A549 (cell line): ENCODE measurements around the gene DES. TPM values are rescaled to one million over a fixed set of nuclear protein-coding genes. Genes with fewer than 3 reads are reported as not detected.

Source experiments
- ATAC-seq, 2 experiments: fragments of 200-7000 bp in 1 of 2; fragments of >200 bp in 1 of 2; cut with Nextera tagmentation in 1 of 2; cut with Tn5 transposase in 1 of 2; 3 replicates each; pipeline versions ENCODE4 v1.8.0 to v1.9.1; 2018 to 2020; ENCODE audit warnings: mild to moderate bottlenecking in 1 of 2, moderate library complexity in 1 of 2
- CTCF ChIA-PET: fragments of 300-600 bp; sonication (Branson Sonifier 250); formaldehyde crosslinking; extraction: SDS; loops from one replicate; lab custom pipeline; 2021; ENCODE audit warnings: antibody characterized with exemption, inconsistent platforms; lab: Yijun Ruan, JAX
- POLR2A ChIA-PET: fragments of 350-600 bp; formaldehyde crosslinking; extraction: SDS; loops from one replicate; lab custom pipeline; 2021; ENCODE audit warnings: antibody characterized with exemption, inconsistent platforms; lab: Yijun Ruan, JAX
- DNase-seq, 2 experiments: peaks; one replicate each; pipeline versions ENCODE4 v3.0.0 to v3.0.0-alpha.2; 2011 to 2016; ENCODE audit warnings: low read depth in 1 of 2, low spot score in 1 of 2
- FAIRE-seq: peaks from 2 replicates; lab custom pipeline; 2011; peaks lifted over from hg19 to GRCh38; lab: Jason Lieb, UNC
- H3K27ac ChIP-seq, 2 experiments: fragments of >200 bp; sonication (Bioruptor Twin); formaldehyde crosslinking; 3 replicates each; pipeline ENCODE4 v1.5.1; 2016 to 2017
- H3K4me1 ChIP-seq: fragments of >200 bp; sonication (Bioruptor Twin); formaldehyde crosslinking; 3 replicates; pipeline ENCODE4 v1.6.1; 2016
- H3K4me2 ChIP-seq: fragments of >200 bp; sonication (Bioruptor Twin); formaldehyde crosslinking; 3 replicates; pipeline ENCODE4 v1.6.1; 2016
- H3K4me3 ChIP-seq: fragments of >200 bp; sonication (Bioruptor Twin); formaldehyde crosslinking; 3 replicates; pipeline ENCODE4 v1.5.1; 2016
- H3K9me3 ChIP-seq: fragments of >200 bp; sonication (Bioruptor Twin); formaldehyde crosslinking; 3 replicates; pipeline ENCODE4 v1.6.1; 2016
- BHLHE40 ChIP-seq: IDR thresholded peaks from 2 replicates; pipeline ENCODE4 v1.6.1; 2012; ENCODE audit warnings: low read depth, low read length, inconsistent platforms
- CBX8 ChIP-seq: fragments of 200-600 bp; sonication (generic); IDR thresholded peaks from 2 replicates; pipeline ENCODE4 v1.6.1; 2016
- CEBPB ChIP-seq, 2 experiments: fragments of >200 bp in 1 of 2; sonication (Bioruptor Twin) in 1 of 2; formaldehyde crosslinking in 1 of 2; IDR thresholded peaks; 2 replicates each; pipeline ENCODE4 v1.6.1; 2012 to 2016
- CHD2 ChIP-seq: fragments of 150-350 bp; IDR thresholded peaks from 2 replicates; pipeline ENCODE4 v1.6.1; 2014; ENCODE audit warnings: low read length; ENCODE audit not compliant: partially characterized antibody
- CHD4 ChIP-seq: fragments of 200-600 bp; sonication (generic); IDR thresholded peaks from 2 replicates; pipeline ENCODE4 v1.6.1; 2016; ENCODE audit warnings: antibody characterized with exemption, mild to moderate bottlenecking, borderline replicate concordance
- HDAC2 ChIP-seq: fragments of 200-600 bp; sonication (generic); IDR thresholded peaks from 2 replicates; pipeline ENCODE4 v1.6.1; 2016
- JUN ChIP-seq, 2 experiments: fragments of >200 bp; sonication (Bioruptor Twin); formaldehyde crosslinking; IDR thresholded peaks; 2 replicates in 1 of 2; 3 replicates in 1 of 2; pipeline ENCODE4 v1.6.1; 2016 to 2017
- JUNB ChIP-seq: fragments of >200 bp; sonication (Bioruptor Twin); formaldehyde crosslinking; IDR thresholded peaks from 2 replicates; pipeline ENCODE4 v1.6.1; 2016
- KDM1A ChIP-seq: fragments of 200-600 bp; sonication (generic); IDR thresholded peaks from 2 replicates; pipeline ENCODE4 v1.6.1; 2016; ENCODE audit warnings: low read depth, mild to moderate bottlenecking
- MAFK ChIP-seq: fragments of 450-650 bp; IDR thresholded peaks from 2 replicates; pipeline ENCODE4 v1.6.1; 2014; ENCODE audit not compliant: partially characterized antibody
- MAZ ChIP-seq: fragments of 150-350 bp; IDR thresholded peaks from 2 replicates; pipeline ENCODE4 v1.6.1; 2014; ENCODE audit warnings: antibody characterized with exemption, low read depth, low read length, borderline replicate concordance
- NFE2L2 ChIP-seq: fragments of 150-350 bp; conservative IDR thresholded peaks from 2 replicates; pipeline ENCODE4 v1.6.1; 2014; ENCODE audit warnings: low read length
- PHF8 ChIP-seq: fragments of 200-600 bp; sonication (generic); IDR thresholded peaks from 2 replicates; pipeline ENCODE4 v1.6.1; 2016; ENCODE audit warnings: low read depth, mild to moderate bottlenecking, antibody characterized with exemption, moderate library complexity, borderline replicate concordance
- POLR2AphosphoS2 ChIP-seq: conservative IDR thresholded peaks from 2 replicates; pipeline ENCODE4 v1.6.1; 2012; ENCODE audit warnings: low read length, improper control_type of control experiment, inconsistent platforms
- RAD21 ChIP-seq, 2 experiments: fragments of >200 bp in 1 of 2; sonication (Bioruptor Twin) in 1 of 2; formaldehyde crosslinking in 1 of 2; IDR thresholded peaks in 1 of 2; conservative IDR thresholded peaks in 1 of 2; 2 replicates in 1 of 2; 3 replicates in 1 of 2; pipeline ENCODE4 v1.6.1; 2012 to 2018; ENCODE audit warnings: inconsistent platforms in 1 of 2
- RFX5 ChIP-seq: fragments of 450-650 bp; IDR thresholded peaks from 2 replicates; pipeline ENCODE4 v1.7.1; 2014; ENCODE audit warnings: antibody characterized with exemption, mild to moderate bottlenecking, moderate library complexity
- RNF2 ChIP-seq: fragments of 200-600 bp; sonication (generic); IDR thresholded peaks from 2 replicates; pipeline ENCODE4 v1.6.1; 2016; ENCODE audit warnings: low read depth, mild to moderate bottlenecking, antibody characterized with exemption, moderate library complexity, borderline replicate concordance
- SMC3 ChIP-seq: fragments of >200 bp; sonication (Bioruptor Twin); formaldehyde crosslinking; IDR thresholded peaks from 3 replicates; pipeline ENCODE4 v1.6.1; 2018; ENCODE audit warnings: inconsistent platforms
- SREBF2 ChIP-seq: fragments of 450-650 bp; IDR thresholded peaks from 2 replicates; pipeline ENCODE4 v1.6.1; 2014; ENCODE audit warnings: mild to moderate bottlenecking, moderate library complexity
- ZFP36 ChIP-seq: fragments of 450-650 bp; IDR thresholded peaks from 2 replicates; pipeline ENCODE4 v1.6.1; 2014; ENCODE audit warnings: borderline replicate concordance; ENCODE audit not compliant: partially characterized antibody
- WGBS: methylation state at CpG from one replicate; pipeline ENCODE4 v1.1.6; 2017; ENCODE audit errors: missing lambda C conversion rate; 5-methylcytosine and 5-hydroxymethylcytosine counted together
- polyA plus RNA-seq, 4 experiments: library from polyadenylated mRNA; depleted of rRNA in 3 of 4; stranded (reverse); fragments of >200 nt; fragmentation: RNase III in 1 of 4; extraction: RNeasy Plus Mini Kit Qiagen cat#74134 plus additional on column Dnase treatment in 1 of 4; gene quantifications; 2 replicates in 3 of 4; 3 replicates in 1 of 4; pipeline ENCODE4 v1.2.3, GENCODE V29; 2011 to 2017
- TF ChIP-seq, protein P1 (sequence below): fragments of 150-350 bp; IDR thresholded peaks from 2 replicates; pipeline ENCODE4 v1.6.1; 2014; ENCODE audit warnings: low read depth, mild to moderate bottlenecking, low read length
- TF ChIP-seq, protein P2 (sequence below): IDR thresholded peaks from 2 replicates; pipeline ENCODE4 v1.6.1; 2012
- TF ChIP-seq, protein P3 (sequence below): fragments of 250-450 bp; sonication (Bioruptor Pico); IDR thresholded peaks from 2 replicates; pipeline ENCODE4 v1.5.0; 2021; ENCODE audit warnings: mild to moderate bottlenecking, moderate library complexity, borderline replicate concordance
- TF ChIP-seq, protein P4 (sequence below): fragments of 200-600 bp; sonication (generic); IDR thresholded peaks from 2 replicates; pipeline ENCODE4 v1.6.1; 2016; ENCODE audit warnings: antibody characterized with exemption, mild to moderate bottlenecking, moderate library complexity

DES gene
- polyA plus RNA-seq, 2 of the 4 experiments (the other 2 are of a cell fraction): 0.06 TPM; not detected in 1

DNA sequence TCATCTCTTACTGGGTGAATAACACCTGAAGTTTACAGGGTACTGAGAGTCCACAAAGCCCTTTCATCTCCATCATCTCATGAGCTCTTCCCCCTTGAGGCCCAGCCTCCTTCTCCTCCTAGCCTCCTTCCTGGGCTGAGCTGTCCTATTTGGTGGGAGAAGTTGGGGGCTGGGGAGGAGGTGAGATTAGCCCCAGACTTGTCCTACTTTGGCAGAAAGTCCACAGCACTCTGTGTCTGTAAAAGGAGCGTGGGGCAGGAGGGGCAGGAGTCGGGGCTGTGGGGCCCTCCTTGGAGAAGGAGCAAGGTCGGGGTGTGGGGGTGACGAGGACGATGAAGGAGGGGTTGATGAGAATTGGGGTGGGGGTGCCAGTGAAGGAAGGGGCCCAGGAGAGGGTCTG, 10.0 kb upstream of the DES start:
- H3K4me2 ChIP-seq: no peak overlapping the region
- H3K27ac ChIP-seq: no peak overlapping the region
- H3K4me3 ChIP-seq: no peak overlapping the region
- no peak for ATAC-seq
- peaks cover 16% of the 10 kb centered on the region for H3K9me3 ChIP-seq
- POLR2A ChIA-PET: no interaction called here
- H3K4me1 ChIP-seq: peaks cover 13% of the 10 kb centered on the region
- TF ChIP-seq ZFP36 (no peak), JUNB (no peak), CHD2 (no peak), HDAC2 (no peak), SMC3 (no peak), RNF2 (no peak), RAD21 (conservative IDR thresholded peaks at IDR 0.05 in 1 of 2, IDR thresholded peaks at IDR 0.05 in 1 of 2) (no peak), KDM1A (no peak), RFX5 (no peak), PHF8 (no peak), SREBF2 (no peak)
- TF ChIP-seq, protein P1, sequence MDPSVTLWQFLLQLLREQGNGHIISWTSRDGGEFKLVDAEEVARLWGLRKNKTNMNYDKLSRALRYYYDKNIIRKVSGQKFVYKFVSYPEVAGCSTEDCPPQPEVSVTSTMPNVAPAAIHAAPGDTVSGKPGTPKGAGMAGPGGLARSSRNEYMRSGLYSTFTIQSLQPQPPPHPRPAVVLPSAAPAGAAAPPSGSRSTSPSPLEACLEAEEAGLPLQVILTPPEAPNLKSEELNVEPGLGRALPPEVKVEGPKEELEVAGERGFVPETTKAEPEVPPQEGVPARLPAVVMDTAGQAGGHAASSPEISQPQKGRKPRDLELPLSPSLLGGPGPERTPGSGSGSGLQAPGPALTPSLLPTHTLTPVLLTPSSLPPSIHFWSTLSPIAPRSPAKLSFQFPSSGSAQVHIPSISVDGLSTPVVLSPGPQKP: no peak
- TF ChIP-seq, protein P2, sequence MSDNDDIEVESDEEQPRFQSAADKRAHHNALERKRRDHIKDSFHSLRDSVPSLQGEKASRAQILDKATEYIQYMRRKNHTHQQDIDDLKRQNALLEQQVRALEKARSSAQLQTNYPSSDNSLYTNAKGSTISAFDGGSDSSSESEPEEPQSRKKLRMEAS: no peak
- TF ChIP-seq, all 56 proteins: peak for 0
- WGBS: 67% methylated on average over 3 of the region's 5 CpGs
- CTCF ChIA-PET: interaction anchor here (0.7 to 12.2 kb wide), 6 partner anchors 102 to 133 kb away, joined by 3 to 362 read pairs (median 3); no protein-coding TSS in a partner anchor
- no peak for DNase-seq
- FAIRE-seq: no peak

DNA sequence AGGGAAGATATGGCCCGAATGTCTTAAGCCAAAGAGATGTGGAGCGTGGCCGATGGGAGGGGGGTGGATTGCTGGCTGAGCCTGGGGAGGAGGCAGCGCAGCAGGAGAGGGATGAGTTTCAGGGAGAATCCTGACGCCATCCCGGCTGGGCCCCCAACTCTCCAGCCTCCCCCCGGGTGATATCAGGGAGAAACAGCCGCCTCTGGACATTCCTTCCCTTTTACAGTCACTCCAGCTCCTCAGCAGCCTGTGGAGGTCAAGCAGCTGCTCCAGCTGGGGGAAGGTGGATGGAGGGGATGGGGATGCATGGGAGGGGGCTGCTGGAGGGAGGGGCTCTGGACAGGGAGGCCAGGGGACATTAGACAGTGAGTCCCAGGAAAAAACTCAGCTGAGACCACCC, 9.5 kb upstream of the DES start:
- Histone ChIP-seq H3K4me3 (no peak overlapping the region), H3K27ac (no peak overlapping the region), H3K9me3 (peaks cover 18% of the 10 kb centered on the region), H3K4me2 (no peak overlapping the region), H3K4me1 (peaks cover 12% of the 10 kb centered on the region; the same call in 2 of the 3 replicates)
- POLR2A ChIA-PET: no interaction called here
- ATAC-seq (no peak), DNase-seq (no peak), FAIRE-seq (no peak)
- 59% methylated on average over 8 of the region's 8 CpGs for WGBS
- TF ChIP-seq POLR2AphosphoS2: no peak
- no peak for TF ChIP-seq NFE2L2
- no peak for TF ChIP-seq JUNB
- no peak for TF ChIP-seq JUN (IDR thresholded peaks at IDR 0.05)
- TF ChIP-seq, protein P3, sequence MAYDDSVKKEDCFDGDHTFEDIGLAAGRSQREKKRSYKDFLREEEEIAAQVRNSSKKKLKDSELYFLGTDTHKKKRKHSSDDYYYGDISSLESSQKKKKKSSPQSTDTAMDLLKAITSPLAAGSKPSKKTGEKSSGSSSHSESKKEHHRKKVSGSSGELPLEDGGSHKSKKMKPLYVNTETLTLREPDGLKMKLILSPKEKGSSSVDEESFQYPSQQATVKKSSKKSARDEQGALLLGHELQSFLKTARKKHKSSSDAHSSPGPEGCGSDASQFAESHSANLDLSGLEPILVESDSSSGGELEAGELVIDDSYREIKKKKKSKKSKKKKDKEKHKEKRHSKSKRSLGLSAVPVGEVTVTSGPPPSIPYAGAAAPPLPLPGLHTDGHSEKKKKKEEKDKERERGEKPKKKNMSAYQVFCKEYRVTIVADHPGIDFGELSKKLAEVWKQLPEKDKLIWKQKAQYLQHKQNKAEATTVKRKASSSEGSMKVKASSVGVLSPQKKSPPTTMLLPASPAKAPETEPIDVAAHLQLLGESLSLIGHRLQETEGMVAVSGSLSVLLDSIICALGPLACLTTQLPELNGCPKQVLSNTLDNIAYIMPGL (CRISPR knock-in tag): no peak
- TF ChIP-seq, protein P2: no peak
- TF ChIP-seq BHLHE40: no peak
- no peak for TF ChIP-seq MAFK
- no peak for TF ChIP-seq CBX8
- TF ChIP-seq MAZ: no peak
- no peak for TF ChIP-seq CHD4
- no peak for TF ChIP-seq CEBPB (IDR thresholded peaks at IDR 0.05)
- TF ChIP-seq, protein P4, sequence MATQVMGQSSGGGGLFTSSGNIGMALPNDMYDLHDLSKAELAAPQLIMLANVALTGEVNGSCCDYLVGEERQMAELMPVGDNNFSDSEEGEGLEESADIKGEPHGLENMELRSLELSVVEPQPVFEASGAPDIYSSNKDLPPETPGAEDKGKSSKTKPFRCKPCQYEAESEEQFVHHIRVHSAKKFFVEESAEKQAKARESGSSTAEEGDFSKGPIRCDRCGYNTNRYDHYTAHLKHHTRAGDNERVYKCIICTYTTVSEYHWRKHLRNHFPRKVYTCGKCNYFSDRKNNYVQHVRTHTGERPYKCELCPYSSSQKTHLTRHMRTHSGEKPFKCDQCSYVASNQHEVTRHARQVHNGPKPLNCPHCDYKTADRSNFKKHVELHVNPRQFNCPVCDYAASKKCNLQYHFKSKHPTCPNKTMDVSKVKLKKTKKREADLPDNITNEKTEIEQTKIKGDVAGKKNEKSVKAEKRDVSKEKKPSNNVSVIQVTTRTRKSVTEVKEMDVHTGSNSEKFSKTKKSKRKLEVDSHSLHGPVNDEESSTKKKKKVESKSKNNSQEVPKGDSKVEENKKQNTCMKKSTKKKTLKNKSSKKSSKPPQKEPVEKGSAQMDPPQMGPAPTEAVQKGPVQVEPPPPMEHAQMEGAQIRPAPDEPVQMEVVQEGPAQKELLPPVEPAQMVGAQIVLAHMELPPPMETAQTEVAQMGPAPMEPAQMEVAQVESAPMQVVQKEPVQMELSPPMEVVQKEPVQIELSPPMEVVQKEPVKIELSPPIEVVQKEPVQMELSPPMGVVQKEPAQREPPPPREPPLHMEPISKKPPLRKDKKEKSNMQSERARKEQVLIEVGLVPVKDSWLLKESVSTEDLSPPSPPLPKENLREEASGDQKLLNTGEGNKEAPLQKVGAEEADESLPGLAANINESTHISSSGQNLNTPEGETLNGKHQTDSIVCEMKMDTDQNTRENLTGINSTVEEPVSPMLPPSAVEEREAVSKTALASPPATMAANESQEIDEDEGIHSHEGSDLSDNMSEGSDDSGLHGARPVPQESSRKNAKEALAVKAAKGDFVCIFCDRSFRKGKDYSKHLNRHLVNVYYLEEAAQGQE: no peak
- CTCF ChIA-PET: interaction anchor here (0.6 to 1.8 kb wide), 4 partner anchors 21 to 303 kb away, joined by 3 to 13 read pairs (median 4); no protein-coding TSS in a partner anchor
